RWPE2 (cell line): ENCODE data around the gene DEFB114.

Experiments used
- ATAC-seq: fragments of 200-7000 bp; cut with Tn5 transposase; 3 replicates; pipeline ENCODE4 v1.9.1; 2021; ENCODE audit warnings: low read depth
- DNase-seq: peaks from one replicate; pipeline ENCODE4 v3.0.0-alpha.2; 2020; ENCODE audit warnings: low spot score
- H3K27ac ChIP-seq: fragments of 450-650 bp; 2 replicates; pipeline ENCODE4 v1.5.1; 2017; ENCODE audit warnings: mild to moderate bottlenecking; ENCODE audit not compliant: poor library complexity, severe bottlenecking
- H3K27me3 ChIP-seq: fragments of 250-450 bp; sonication (Bioruptor Pico); 2 replicates; pipeline ENCODE4 v1.5.1; 2021; ENCODE audit warnings: mild to moderate bottlenecking, moderate library complexity; ENCODE audit not compliant: insufficient read depth, poor library complexity, severe bottlenecking
- H3K36me3 ChIP-seq: fragments of 250-450 bp; sonication (Bioruptor Pico); 2 replicates; pipeline ENCODE4 v1.5.1; 2020; ENCODE audit warnings: low read depth, mild to moderate bottlenecking, moderate library complexity
- H3K4me1 ChIP-seq: fragments of 250-450 bp; sonication (Bioruptor Pico); 2 replicates; pipeline ENCODE4 v1.5.1; 2021; ENCODE audit warnings: mild to moderate bottlenecking, moderate library complexity; ENCODE audit not compliant: insufficient read depth, poor library complexity, severe bottlenecking
- H3K4me3 ChIP-seq: fragments of 250-450 bp; sonication (Bioruptor Pico); 2 replicates; pipeline ENCODE4 v1.5.1; 2021; ENCODE audit warnings: mild to moderate bottlenecking, moderate library complexity; ENCODE audit not compliant: severe bottlenecking
- H3K9me3 ChIP-seq: fragments of 250-450 bp; sonication (Bioruptor Pico); 2 replicates; pipeline ENCODE4 v1.5.1; 2021; ENCODE audit warnings: mild to moderate bottlenecking, moderate library complexity; ENCODE audit not compliant: severe bottlenecking
- CTCF ChIP-seq: fragments of 450-650 bp; IDR thresholded peaks from one replicate; pipeline ENCODE4 v1.5.1; 2017; ENCODE audit warnings: mild to moderate bottlenecking, moderate library complexity; ENCODE audit not compliant: poor library complexity, severe bottlenecking

Gene DEFB114

GRCh38 chr6:49939993-49940498 is 23.9 kb downstream of the DEFB114 start:
- TF ChIP-seq CTCF, result no peak
- no peaks in the 10 kb centered on the region for H3K4me1 ChIP-seq
- no peaks in the 10 kb centered on the region for H3K36me3 ChIP-seq
- DNase-seq, result no peak
- no peaks in the 10 kb centered on the region for H3K9me3 ChIP-seq
- H3K27ac ChIP-seq, result no peak overlapping the region
- no peaks in the 10 kb centered on the region for H3K27me3 ChIP-seq
- ATAC-seq, result no peak
- no peak overlapping the region for H3K4me3 ChIP-seq

- ATAC-seq, result no peak
- no peak for TF ChIP-seq CTCF
- no peaks in the 10 kb centered on the region for H3K4me1 ChIP-seq
- no peak overlapping the region for H3K4me3 ChIP-seq
- no peak for DNase-seq
- no peaks in the 10 kb centered on the region for H3K9me3 ChIP-seq
- no peaks in the 10 kb centered on the region for H3K36me3 ChIP-seq
- H3K27me3 ChIP-seq, result no peaks in the 10 kb centered on the region
- no peak overlapping the region for H3K27ac ChIP-seq
Observed at GRCh38 chr6:49937811-49938210, 26.2 kb downstream of the DEFB114 start.

- TF ChIP-seq CTCF, result no peak
- Histone ChIP-seq H3K36me3 (no peaks in the 10 kb centered on the region), H3K9me3 (no peaks in the 10 kb centered on the region), H3K4me1 (no peaks in the 10 kb centered on the region), H3K27me3 (no peaks in the 10 kb centered on the region), H3K27ac (no peak overlapping the region), H3K4me3 (no peak overlapping the region)
- DNase-seq, result no peak
- no peak for ATAC-seq
Observed at GRCh38 chr6:49937017-49937416, 26.9 kb downstream of the DEFB114 start.

GRCh38 chr6:49935387-49935786 is 28.6 kb downstream of the DEFB114 start:
- H3K4me3 ChIP-seq, result no peak overlapping the region
- H3K27ac ChIP-seq, result no peak overlapping the region
- H3K4me1 ChIP-seq, result no peaks in the 10 kb centered on the region
- TF ChIP-seq CTCF, result no peak
- no peak for ATAC-seq
- H3K27me3 ChIP-seq, result no peaks in the 10 kb centered on the region
- no peaks in the 10 kb centered on the region for H3K36me3 ChIP-seq
- H3K9me3 ChIP-seq, result no peaks in the 10 kb centered on the region
- DNase-seq, result no peak

- DNase-seq (no peak), ATAC-seq (no peak)
- Histone ChIP-seq H3K27me3 (no peaks in the 10 kb centered on the region), H3K9me3 (no peaks in the 10 kb centered on the region), H3K36me3 (no peaks in the 10 kb centered on the region), H3K27ac (no peak overlapping the region), H3K4me3 (no peak overlapping the region), H3K4me1 (no peaks in the 10 kb centered on the region)
- TF ChIP-seq CTCF, result no peak
Observed at GRCh38 chr6:49934770-49935169, 29.2 kb downstream of the DEFB114 start.
